Trophoblast cell (in vitro differentiated cells and primary cell): ENCODE data around the gene CRHBP.

Experiments
- DNase-seq, 2 donors: peaks; one replicate each; pipeline ENCODE4 v3.0.0-alpha.2; 2016
- H2AFZ ChIP-seq: 2 replicates; pipeline ENCODE4 v1.6.1; 2013; ENCODE audit warnings: low read length, moderate library complexity, mild to moderate bottlenecking; ENCODE audit not compliant: insufficient read depth, poor library complexity
- H2AK5ac ChIP-seq: 2 replicates; pipeline ENCODE4 v1.6.1; 2013; ENCODE audit warnings: mild to moderate bottlenecking, low read length
- H2BK120ac ChIP-seq: 2 replicates; pipeline ENCODE4 v1.6.1; 2013; ENCODE audit warnings: low read length, mild to moderate bottlenecking, moderate library complexity; ENCODE audit not compliant: insufficient read depth, poor library complexity
- H2BK12ac ChIP-seq: 2 replicates; pipeline ENCODE4 v1.6.1; 2013; ENCODE audit warnings: mild to moderate bottlenecking, low read length, moderate library complexity
- H2BK5ac ChIP-seq: 2 replicates; pipeline ENCODE4 v1.6.1; 2013; ENCODE audit warnings: low read length, low read depth, moderate library complexity, mild to moderate bottlenecking; ENCODE audit not compliant: poor library complexity
- H3K14ac ChIP-seq: 2 replicates; pipeline ENCODE4 v1.6.1; 2013; ENCODE audit warnings: mild to moderate bottlenecking, low read length
- H3K18ac ChIP-seq: 2 replicates; pipeline ENCODE4 v1.6.1; 2013; ENCODE audit warnings: mild to moderate bottlenecking, low read length
- H3K23ac ChIP-seq: 2 replicates; pipeline ENCODE4 v1.6.1; 2013; ENCODE audit warnings: low read length
- H3K27ac ChIP-seq: 2 replicates; pipeline ENCODE4 v1.5.1; 2013; ENCODE audit warnings: low read depth, mild to moderate bottlenecking, inconsistent platforms, low read length, moderate library complexity
- H3K27me3 ChIP-seq: 2 replicates; pipeline ENCODE4 v1.6.1; 2013; ENCODE audit warnings: inconsistent platforms, mild to moderate bottlenecking, low read length, moderate library complexity; ENCODE audit not compliant: insufficient read depth
- H3K36me3 ChIP-seq, 2 experiments: 1 replicate in 1 of 2; 2 replicates in 1 of 2; pipeline ENCODE4 v1.6.1; 2013; ENCODE audit warnings: low read length in 2 of 2, mild to moderate bottlenecking in 2 of 2, moderate library complexity in 1 of 2; ENCODE audit not compliant: insufficient read depth in 2 of 2, control insufficient read depth in 1 of 2
- H3K4ac ChIP-seq: 2 replicates; pipeline ENCODE4 v1.6.1; 2013; ENCODE audit warnings: low read depth, mild to moderate bottlenecking, low read length, moderate library complexity
- H3K4me1 ChIP-seq, 2 experiments: 1 replicate in 1 of 2; 2 replicates in 1 of 2; pipeline ENCODE4 v1.6.1; 2013; ENCODE audit warnings: low read length in 2 of 2, mild to moderate bottlenecking in 2 of 2, moderate library complexity in 1 of 2; ENCODE audit not compliant: insufficient read depth in 2 of 2, control insufficient read depth in 1 of 2
- H3K4me2 ChIP-seq: 2 replicates; pipeline ENCODE4 v1.6.1; 2013; ENCODE audit warnings: inconsistent platforms, mild to moderate bottlenecking, low read length, moderate library complexity
- H3K4me3 ChIP-seq: 2 replicates; pipeline ENCODE4 v1.5.1; 2013; ENCODE audit warnings: mild to moderate bottlenecking, low read depth, low read length, inconsistent platforms
- H3K79me1 ChIP-seq: one replicate; pipeline ENCODE4 v1.6.1; 2013; ENCODE audit warnings: low read length
- H3K79me2 ChIP-seq: 2 replicates; pipeline ENCODE4 v1.6.1; 2013; ENCODE audit warnings: low read length, mild to moderate bottlenecking; ENCODE audit not compliant: control insufficient read depth, insufficient read depth, poor library complexity
- H3K9ac ChIP-seq: 2 replicates; pipeline ENCODE4 v1.6.1; 2013; ENCODE audit warnings: mild to moderate bottlenecking, low read length
- H3K9me3 ChIP-seq: 2 replicates; pipeline ENCODE4 v1.6.1; 2013; ENCODE audit warnings: low read depth, mild to moderate bottlenecking, control low read depth, inconsistent platforms, low read length; ENCODE audit not compliant: insufficient read depth
- H4K12ac ChIP-seq: 2 replicates; pipeline ENCODE4 v1.6.1; 2013; ENCODE audit warnings: low read depth, mild to moderate bottlenecking, low read length, moderate library complexity
- H4K8ac ChIP-seq: 2 replicates; pipeline ENCODE4 v1.6.1; 2013; ENCODE audit warnings: low read depth, mild to moderate bottlenecking, low read length, moderate library complexity
- H4K91ac ChIP-seq: one replicate; pipeline ENCODE4 v1.6.1; 2013; ENCODE audit warnings: low read depth, mild to moderate bottlenecking, low read length, moderate library complexity
- WGBS: extraction: QIAGEN DNeasy Blood & Tissue Kit; methylation state at CpG from one replicate; pipeline ENCODE4 v1.1.7; 2013; ENCODE audit warnings: missing lambda C conversion rate; ENCODE audit not compliant: insufficient read length, insufficient coverage; ENCODE audit errors: extremely low coverage; 5-methylcytosine and 5-hydroxymethylcytosine counted together

CRHBP gene

DNA sequence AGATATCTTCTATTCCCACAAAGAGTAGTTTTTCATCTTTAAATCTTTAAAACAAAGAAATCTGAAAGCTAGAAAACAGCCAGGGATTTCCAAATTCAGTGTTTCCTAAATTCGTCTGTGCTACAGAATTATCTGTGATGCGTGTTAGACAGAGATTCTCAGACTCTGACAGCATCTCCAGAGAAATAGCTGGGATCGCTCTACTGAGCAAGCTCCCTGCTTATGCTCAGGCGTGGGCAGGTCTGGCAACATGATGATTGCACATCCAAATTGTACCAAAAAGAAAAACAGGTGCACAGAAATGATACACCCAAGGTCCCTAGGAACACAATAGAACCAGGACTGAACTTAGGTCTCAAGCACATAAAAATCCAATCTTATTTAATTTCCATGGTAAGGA lies 22.8 kb upstream of the CRHBP start:
- Histone ChIP-seq H3K4me2 (no peak overlapping the region), H3K9me3 (peaks cover 2% of the 10 kb centered on the region), H3K18ac (no peak overlapping the region), H2AFZ (no peak overlapping the region), H4K12ac (no peak overlapping the region), H3K27ac (no peak overlapping the region), H3K27me3 (no peaks in the 10 kb centered on the region), H3K36me3 (no peaks in the 10 kb centered on the region), H2BK5ac (no peak overlapping the region), H3K9ac (no peak overlapping the region), H2BK12ac (no peak overlapping the region), H3K79me1 (no peaks in the 10 kb centered on the region), H3K4me3 (no peak overlapping the region), H3K4ac (no peak overlapping the region), H4K91ac (no peak overlapping the region), H3K4me1 (no peaks in the 10 kb centered on the region), H3K23ac (no peak overlapping the region), H2AK5ac (no peak overlapping the region), H3K14ac (no peak overlapping the region), H2BK120ac (no peak overlapping the region), H3K79me2 (no peaks in the 10 kb centered on the region), H4K8ac (no peak overlapping the region)
- WGBS: no CpG with 5 or more reads among the region's 4 CpGs
- DNase-seq: no peak

DNA sequence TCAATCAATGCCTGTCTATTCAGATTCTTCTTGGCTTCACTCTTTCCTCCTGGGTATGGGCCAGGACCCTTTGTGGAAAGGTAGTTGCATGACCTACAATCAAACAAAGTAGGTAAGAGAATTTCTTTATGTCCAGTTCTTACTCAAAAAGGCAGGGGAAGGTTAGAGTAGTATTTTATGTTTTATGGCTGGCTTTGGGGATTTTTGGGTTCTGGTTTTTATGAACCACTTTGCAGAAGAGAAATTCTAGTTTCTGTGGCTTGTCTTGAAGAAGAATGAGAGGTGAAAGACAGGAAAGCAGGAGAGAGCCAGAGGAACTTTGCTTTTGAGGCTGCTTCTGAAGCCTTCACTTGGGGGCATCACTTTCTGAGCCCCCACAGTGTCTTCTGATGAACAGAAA lies 14.7 kb upstream of the CRHBP start:
- Histone ChIP-seq H3K4me2 (no peak overlapping the region), H3K27me3 (no peaks in the 10 kb centered on the region), H3K9ac (no peak overlapping the region), H3K27ac (no peak overlapping the region), H3K23ac (no peak overlapping the region), H3K18ac (no peak overlapping the region), H3K79me1 (no peaks in the 10 kb centered on the region), H3K4me3 (no peak overlapping the region), H3K9me3 (no peaks in the 10 kb centered on the region), H3K4ac (no peak overlapping the region), H4K91ac (no peak overlapping the region), H2AFZ (no peak overlapping the region), H3K79me2 (no peaks in the 10 kb centered on the region), H3K4me1 (no peaks in the 10 kb centered on the region), H2BK12ac (no peak overlapping the region), H3K14ac (no peak overlapping the region), H4K8ac (no peak overlapping the region), H2BK5ac (no peak overlapping the region), H4K12ac (no peak overlapping the region), H2AK5ac (no peak overlapping the region), H3K36me3 (no peaks in the 10 kb centered on the region), H2BK120ac (no peak overlapping the region)
- DNase-seq: no peak

DNA sequence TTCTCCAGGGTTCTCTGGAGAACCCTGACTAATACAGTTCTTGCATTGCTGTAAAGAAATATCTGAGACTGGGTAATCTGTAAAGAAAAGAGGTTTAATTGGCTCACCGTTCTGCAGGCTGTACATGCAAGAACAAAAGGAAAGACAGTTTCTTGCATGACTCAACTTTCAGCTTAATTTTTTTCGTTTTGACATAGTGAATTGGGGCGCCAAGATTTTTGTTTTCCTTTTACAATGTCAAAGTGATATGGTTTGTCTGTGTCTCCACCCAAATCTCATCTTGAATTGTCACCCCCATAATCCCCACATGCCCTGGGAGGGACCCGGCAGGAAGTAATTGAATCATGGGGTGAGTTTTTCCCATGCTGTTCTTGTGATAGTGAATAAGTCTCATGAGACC lies 11.8 kb upstream of the CRHBP start:
- H3K36me3 ChIP-seq: no peaks in the 10 kb centered on the region
- H4K8ac ChIP-seq: no peak overlapping the region
- no peak overlapping the region for H2AFZ ChIP-seq
- no peak overlapping the region for H3K27ac ChIP-seq
- no peaks in the 10 kb centered on the region for H3K9me3 ChIP-seq
- no peak for DNase-seq
- H2BK5ac ChIP-seq: no peak overlapping the region
- H3K4ac ChIP-seq: no peak overlapping the region
- H3K14ac ChIP-seq: no peak overlapping the region
- no peaks in the 10 kb centered on the region for H3K79me2 ChIP-seq
- no peaks in the 10 kb centered on the region for H3K27me3 ChIP-seq
- no peak overlapping the region for H3K4me3 ChIP-seq
- H3K9ac ChIP-seq: no peak overlapping the region
- H3K79me1 ChIP-seq: no peaks in the 10 kb centered on the region
- H2BK120ac ChIP-seq: no peak overlapping the region
- no peak overlapping the region for H2BK12ac ChIP-seq
- H3K18ac ChIP-seq: no peak overlapping the region
- H3K4me1 ChIP-seq: no peaks in the 10 kb centered on the region
- no peak overlapping the region for H4K91ac ChIP-seq
- H2AK5ac ChIP-seq: no peak overlapping the region
- H3K4me2 ChIP-seq: no peak overlapping the region
- no peak overlapping the region for H4K12ac ChIP-seq
- H3K23ac ChIP-seq: no peak overlapping the region
- WGBS: no CpG with 5 or more reads among the region's 4 CpGs

DNA sequence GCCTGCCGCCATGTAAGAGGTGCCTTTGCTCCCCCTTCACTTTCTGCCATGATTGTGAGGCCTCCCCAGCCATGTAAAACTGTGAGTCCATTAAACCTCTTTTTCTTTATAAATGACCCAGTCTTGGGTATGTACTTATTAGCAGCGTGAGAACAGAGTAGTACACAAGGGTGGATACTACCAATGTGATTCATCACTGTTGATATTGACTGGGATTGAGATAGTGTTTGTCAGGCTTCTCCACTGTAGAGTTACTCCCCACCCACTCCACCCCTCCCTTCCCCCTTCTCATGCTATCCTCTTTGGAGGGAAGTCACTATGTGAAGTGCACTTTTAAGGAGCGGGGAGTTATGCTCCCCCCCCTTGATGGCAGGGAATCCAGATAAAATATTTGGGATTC lies 11.4 kb upstream of the CRHBP start:
- no peaks in the 10 kb centered on the region for H3K36me3 ChIP-seq
- H3K79me1 ChIP-seq: no peaks in the 10 kb centered on the region
- H3K4ac ChIP-seq: no peak overlapping the region
- no peak overlapping the region for H3K9ac ChIP-seq
- no peak for DNase-seq
- no peak overlapping the region for H2AK5ac ChIP-seq
- WGBS: no CpG with 5 or more reads among the region's 3 CpGs
- H4K12ac ChIP-seq: no peak overlapping the region
- no peak overlapping the region for H4K91ac ChIP-seq
- no peak overlapping the region for H2BK5ac ChIP-seq
- H3K27ac ChIP-seq: no peak overlapping the region
- H3K18ac ChIP-seq: no peak overlapping the region
- no peaks in the 10 kb centered on the region for H3K79me2 ChIP-seq
- H3K4me2 ChIP-seq: no peak overlapping the region
- no peak overlapping the region for H2AFZ ChIP-seq
- no peak overlapping the region for H2BK120ac ChIP-seq
- H2BK12ac ChIP-seq: no peak overlapping the region
- no peak overlapping the region for H3K14ac ChIP-seq
- H3K4me1 ChIP-seq: no peaks in the 10 kb centered on the region
- H3K9me3 ChIP-seq: no peaks in the 10 kb centered on the region
- no peaks in the 10 kb centered on the region for H3K27me3 ChIP-seq
- H4K8ac ChIP-seq: no peak overlapping the region
- no peak overlapping the region for H3K23ac ChIP-seq
- no peak overlapping the region for H3K4me3 ChIP-seq

DNA sequence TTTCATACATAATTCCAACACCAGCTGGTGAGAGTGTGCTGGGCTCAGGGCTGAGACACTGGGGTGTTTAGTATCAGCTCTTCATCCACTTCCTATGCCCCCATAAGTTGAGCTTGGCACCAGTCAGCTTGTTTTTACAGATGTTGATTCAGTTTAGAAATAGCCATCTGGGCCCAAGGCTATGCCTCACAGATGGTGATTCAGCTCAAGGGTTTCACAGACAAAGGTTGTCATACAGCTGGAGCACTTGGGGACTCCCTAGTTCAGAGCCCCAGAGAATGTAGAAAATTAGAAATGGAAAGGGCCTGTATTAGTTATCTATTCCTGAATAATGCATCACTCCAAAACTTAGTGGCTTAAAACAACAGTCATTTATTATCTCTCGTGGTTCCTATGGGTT lies 10.3 kb upstream of the CRHBP start:
- Histone ChIP-seq H2AFZ (no peak overlapping the region), H3K4ac (no peak overlapping the region), H3K14ac (no peak overlapping the region), H3K79me2 (no peaks in the 10 kb centered on the region), H3K9me3 (no peaks in the 10 kb centered on the region), H2BK12ac (no peak overlapping the region), H3K18ac (no peak overlapping the region), H3K36me3 (no peaks in the 10 kb centered on the region), H3K23ac (no peak overlapping the region), H4K8ac (no peak overlapping the region), H2AK5ac (no peak overlapping the region), H2BK120ac (no peak overlapping the region), H3K4me1 (no peaks in the 10 kb centered on the region), H4K12ac (no peak overlapping the region), H3K9ac (no peak overlapping the region), H3K27ac (no peak overlapping the region), H3K79me1 (no peaks in the 10 kb centered on the region), H3K4me3 (no peak overlapping the region), H4K91ac (no peak overlapping the region), H3K4me2 (no peak overlapping the region), H2BK5ac (no peak overlapping the region), H3K27me3 (no peaks in the 10 kb centered on the region)
- no peak for DNase-seq
- WGBS: no CpG with 5 or more reads among the region's 1 CpG
